OCI-LY7 (cell line): ENCODE measurements around the gene TBC1D23. TPM values are rescaled to one million over a fixed set of nuclear protein-coding genes. Genes with fewer than 3 reads are reported as not detected.
"Not testable (repeated sequence)": the region's sequence is repeated elsewhere in the genome, so short reads cannot be mapped to it uniquely, and the experiment has no call there.

Experiments
- BruUV-seq: library from RNA; stranded (reverse); fragments of 400-500 nt; replicated peaks from 2 replicates; lab custom pipeline; 2021; lab: Mats Ljungman, UMichigan
- CTCF ChIA-PET: fragments of 300-600 bp; sonication (Branson Sonifier 250); formaldehyde crosslinking; loops from one replicate; lab custom pipeline; 2022; ENCODE audit warnings: antibody characterized with exemption; ENCODE audit not compliant: unreplicated experiment; lab: Charles Lee
- POLR2A ChIA-PET: fragments of 300-600 bp; sonication (Branson Sonifier 250); formaldehyde crosslinking; loops from one replicate; lab custom pipeline; 2022; ENCODE audit warnings: antibody characterized with exemption; lab: Charles Lee
- DNase-seq: peaks from one replicate; pipeline ENCODE4 v3.0.0-alpha.2; 2015; ENCODE audit warnings: low spot score
- H2AFZ ChIP-seq: fragments of 200-600 bp; sonication (generic), shearing (Covaris generic); 2 replicates; pipeline ENCODE4 v1.6.1; 2014; ENCODE audit warnings: mild to moderate bottlenecking, antibody characterized with exemption, low read length, moderate library complexity
- H3K27ac ChIP-seq: fragments of 200-600 bp; sonication (generic); 2 replicates; pipeline ENCODE4 v1.5.1; 2014; ENCODE audit warnings: mixed run types, low read depth, mild to moderate bottlenecking, moderate library complexity, low read length, inconsistent platforms; ENCODE audit not compliant: poor library complexity, severe bottlenecking
- H3K36me3 ChIP-seq: fragments of 200-600 bp; sonication (generic); 2 replicates; pipeline ENCODE4 v1.6.1; 2014; ENCODE audit warnings: mild to moderate bottlenecking, antibody characterized with exemption, low read length, moderate library complexity, mixed read lengths; ENCODE audit not compliant: insufficient read depth
- H3K4me1 ChIP-seq: fragments of 200-600 bp; sonication (generic); 2 replicates; pipeline ENCODE4 v1.5.1; 2014; ENCODE audit warnings: mild to moderate bottlenecking, low read length; ENCODE audit not compliant: insufficient read depth, poor library complexity, severe bottlenecking
- H3K4me2 ChIP-seq: fragments of 200-600 bp; sonication (generic); 2 replicates; pipeline ENCODE4 v1.6.1; 2014; ENCODE audit warnings: mild to moderate bottlenecking, low read length
- H3K4me3 ChIP-seq: fragments of 200-600 bp; sonication (generic); 2 replicates; pipeline ENCODE4 v1.5.1; 2014; ENCODE audit warnings: mild to moderate bottlenecking, low read depth, low read length; ENCODE audit not compliant: poor library complexity, severe bottlenecking
- H3K79me2 ChIP-seq: fragments of 200-600 bp; sonication (generic); 2 replicates; pipeline ENCODE4 v1.6.1; 2016; ENCODE audit warnings: low read depth, mild to moderate bottlenecking, low read length, moderate library complexity, mixed read lengths; ENCODE audit not compliant: insufficient read depth
- H3K9me2 ChIP-seq: fragments of 200-600 bp; sonication (generic); 2 replicates; pipeline ENCODE4 v1.6.1; 2016; ENCODE audit warnings: mild to moderate bottlenecking, low read length, mixed read lengths; ENCODE audit not compliant: insufficient read depth
- H3K9me3 ChIP-seq: fragments of 200-600 bp; sonication (generic); 2 replicates; pipeline ENCODE4 v1.6.1; 2014; ENCODE audit warnings: mild to moderate bottlenecking, mixed run types, low read length, mixed read lengths
- H4K20me1 ChIP-seq: fragments of 200-600 bp; sonication (generic); 2 replicates; pipeline ENCODE4 v1.6.1; 2014; ENCODE audit warnings: mild to moderate bottlenecking, antibody characterized with exemption, low read length, moderate library complexity, mixed read lengths; ENCODE audit not compliant: insufficient read depth
- EZH2phosphoT487 ChIP-seq: fragments of 200-600 bp; sonication (generic); IDR thresholded peaks from 2 replicates; pipeline ENCODE4 v1.6.1; 2018; ENCODE audit warnings: low read depth, borderline replicate concordance, mild to moderate bottlenecking, mixed run types, antibody characterized with exemption, low read length, moderate library complexity, mixed read lengths
- intact Hi-C: fragments of 100-400 bp; cut with micrococcal nuclease; formaldehyde crosslinking; loops from one replicate; pipeline ENCODE4 v1.10.0; 2022; ENCODE audit not compliant: unreplicated experiment
- total RNA-seq, 2 experiments: library from RNA; depleted of rRNA in 1 of 2; stranded (reverse); fragments of >200 nt in 1 of 2; shearing (Covaris generic) in 1 of 2; gene quantifications; 2 replicates each; pipeline ENCODE4 v1.2.3, GENCODE V29; 2014 to 2022
- TF ChIP-seq, protein P1 (sequence below): fragments of 200-600 bp; sonication (generic); conservative IDR thresholded peaks from 2 replicates; pipeline ENCODE4 v1.5.1; 2014; ENCODE audit warnings: mild to moderate bottlenecking, antibody characterized with exemption, low read length, moderate library complexity, mixed read lengths

The TBC1D23 gene
- total RNA-seq, 2 experiments from 2014 or later: 12.0 to 23.4 TPM

GRCh38 chr3:100335434-100335833, 74.6 kb downstream of the TBC1D23 start:
- Histone ChIP-seq H3K79me2 (no peaks in the 10 kb centered on the region; the same call in 1 of the 2 replicates), H4K20me1 (no peaks in the 10 kb centered on the region), H3K4me2 (peak overlapping the region; percentile 79), H3K4me3 (peak overlapping the region; percentile 85), H3K9me3 (no peaks in the 10 kb centered on the region), H3K36me3 (peaks cover 18% of the 10 kb centered on the region), H3K4me1 (peaks cover 9% of the 10 kb centered on the region), H3K9me2 (no peaks in the 10 kb centered on the region), H3K27ac (peak overlapping the region; percentile 31), H2AFZ (peak overlapping the region; percentile 97)
- CTCF ChIA-PET: interaction anchor here (1.1 kb wide), 1 partner anchor 14 kb away, joined by 3 read pairs; no protein-coding TSS in a partner anchor
- DNase-seq: peak; percentile 72
- no peak for TF ChIP-seq EZH2phosphoT487
- TF ChIP-seq, protein P1, sequence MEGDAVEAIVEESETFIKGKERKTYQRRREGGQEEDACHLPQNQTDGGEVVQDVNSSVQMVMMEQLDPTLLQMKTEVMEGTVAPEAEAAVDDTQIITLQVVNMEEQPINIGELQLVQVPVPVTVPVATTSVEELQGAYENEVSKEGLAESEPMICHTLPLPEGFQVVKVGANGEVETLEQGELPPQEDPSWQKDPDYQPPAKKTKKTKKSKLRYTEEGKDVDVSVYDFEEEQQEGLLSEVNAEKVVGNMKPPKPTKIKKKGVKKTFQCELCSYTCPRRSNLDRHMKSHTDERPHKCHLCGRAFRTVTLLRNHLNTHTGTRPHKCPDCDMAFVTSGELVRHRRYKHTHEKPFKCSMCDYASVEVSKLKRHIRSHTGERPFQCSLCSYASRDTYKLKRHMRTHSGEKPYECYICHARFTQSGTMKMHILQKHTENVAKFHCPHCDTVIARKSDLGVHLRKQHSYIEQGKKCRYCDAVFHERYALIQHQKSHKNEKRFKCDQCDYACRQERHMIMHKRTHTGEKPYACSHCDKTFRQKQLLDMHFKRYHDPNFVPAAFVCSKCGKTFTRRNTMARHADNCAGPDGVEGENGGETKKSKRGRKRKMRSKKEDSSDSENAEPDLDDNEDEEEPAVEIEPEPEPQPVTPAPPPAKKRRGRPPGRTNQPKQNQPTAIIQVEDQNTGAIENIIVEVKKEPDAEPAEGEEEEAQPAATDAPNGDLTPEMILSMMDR: no peak
- POLR2A ChIA-PET: interaction anchor here (0.8 to 2.1 kb wide), 6 partner anchors 13 to 120 kb away, joined by 3 to 12 read pairs (median 4); partner anchors contain the start of genes LNP1, TBC1D23 and TOMM70
- no TSS peak for BruUV-seq
- intact Hi-C loops: loop anchor here (2.0 to 10.0 kb wide), 2 partner anchors 65 to 369 kb away; partner anchors contain the start of genes LNP1, TFG and TOMM70

GRCh38 chr3:100336229-100336628, 75.4 kb downstream of the TBC1D23 start:
- peaks cover 26% of the 10 kb centered on the region for H3K36me3 ChIP-seq
- CTCF ChIA-PET, DNase-seq, H3K9me2 ChIP-seq, H4K20me1 ChIP-seq, H3K27ac ChIP-seq, H3K79me2 ChIP-seq, H3K4me1 ChIP-seq, H2AFZ ChIP-seq, H3K4me3 ChIP-seq, BruUV-seq, H3K9me3 ChIP-seq: not testable (repeated sequence)
- intact Hi-C loops: loop anchor here (10.0 kb wide), 1 partner anchor 369 kb away; the partner anchor contains the start of gene TFG
- peak overlapping the region; percentile 79 for H3K4me2 ChIP-seq
- POLR2A ChIA-PET: interaction anchor here (0.5 to 2.0 kb wide), 4 partner anchors 13 to 119 kb away, joined by 3 to 12 read pairs (median 5); partner anchors contain the start of genes LNP1 and TOMM70

GRCh38 chr3:100338911-100339310, 78.1 kb downstream of the TBC1D23 start:
- Histone ChIP-seq H4K20me1 (no peaks in the 10 kb centered on the region), H3K9me2 (no peaks in the 10 kb centered on the region), H3K36me3 (peaks cover 51% of the 10 kb centered on the region), H3K4me2 (no peak overlapping the region), H3K9me3 (0 out of 2 replicates have a peak, but pooled peaks cover 6% of the 10 kb centered on the region), H3K79me2 (no peaks in the 10 kb centered on the region; the same call in 1 of the 2 replicates), H3K4me3 (no peak overlapping the region), H2AFZ (no peak overlapping the region), H3K27ac (no peak overlapping the region), H3K4me1 (peaks cover 9% of the 10 kb centered on the region)
- no TSS peak for BruUV-seq
- intact Hi-C loops: loop anchor here (10.0 kb wide), 1 partner anchor 366 kb away; the partner anchor contains the start of gene TFG
- TF ChIP-seq EZH2phosphoT487: no peak
- CTCF ChIA-PET: interaction anchor here (0.6 kb wide), 1 partner anchor 17 kb away, joined by 3 read pairs; no protein-coding TSS in a partner anchor
- POLR2A ChIA-PET: interaction anchor here (0.8 to 3.2 kb wide), 4 partner anchors 9 to 63 kb away, joined by 4 to 14 read pairs (median 6); partner anchors contain the start of gene LNP1
- no peak for DNase-seq
